HG02981 (cell line): ENCODE measurements around the gene CCT7.
A peak's percentile ranks its signal among the peaks of the same experiment; 100 is the strongest.

Experiments
- ATAC-seq: cut with Tn5 transposase; IDR thresholded peaks from one replicate; pipeline ENCODE4 v1.9.1; 2021; ENCODE audit warnings: mild to moderate bottlenecking, moderate library complexity; ENCODE audit not compliant: unreplicated experiment

The CCT7 gene

GRCh38 chr2:73225513-73226360 is 8.4 kb upstream of the CCT7 start:
- no peak for ATAC-seq

- ATAC-seq = no peak
Observed at GRCh38 chr2:73227086-73227485, 7.0 kb upstream of the CCT7 start.

GRCh38 chr2:73228631-73229030 is 5.5 kb upstream of the CCT7 start:
- ATAC-seq = no peak

GRCh38 chr2:73232403-73233153 is 1.5 kb upstream of the CCT7 start:
- no peak for ATAC-seq

GRCh38 chr2:73233154-73233931 is 765 bp upstream of the CCT7 start, which contains the start of gene PRADC1:
Gene PRADC1 (minus strand): TSS chr2:73233239. CDS start chr2:73233160, 79 bp downstream.
- peak; percentile 92 for ATAC-seq

GRCh38 chr2:73235315-73236028 is 1.4 kb downstream of the CCT7 start:
- ATAC-seq = no peak

GRCh38 chr2:73237168-73237567 is 3.1 kb downstream of the CCT7 start:
- no peak for ATAC-seq

- ATAC-seq = no peak
Observed at GRCh38 chr2:73238149-73238548, 4.0 kb downstream of the CCT7 start.

GRCh38 chr2:73238976-73239375 is 4.9 kb downstream of the CCT7 start:
- ATAC-seq = no peak

- no peak for ATAC-seq
Observed at GRCh38 chr2:73239776-73240175, 5.7 kb downstream of the CCT7 start.

GRCh38 chr2:73243884-73244570 is 9.9 kb downstream of the CCT7 start:
- ATAC-seq = no peak

- no peak for ATAC-seq
Observed at GRCh38 chr2:73244580-73244979, 10.5 kb downstream of the CCT7 start.

GRCh38 chr2:73246850-73247249 is 12.7 kb downstream of the CCT7 start:
- no peak for ATAC-seq

- ATAC-seq = no peak
Observed at GRCh38 chr2:73249636-73250035, 15.5 kb downstream of the CCT7 start.

GRCh38 chr2:73250872-73251846 is 17.1 kb downstream of the CCT7 start:
- no peak for ATAC-seq

- no peak for ATAC-seq
Observed at GRCh38 chr2:73252238-73253027, 18.3 kb downstream of the CCT7 start.

- ATAC-seq = no peak
Observed at GRCh38 chr2:73253400-73253799, 19.3 kb downstream of the CCT7 start.

GRCh38 chr2:73253901-73254300 is 19.8 kb downstream of the CCT7 start:
- no peak for ATAC-seq
